HEK293 (cell line): ENCODE results near the gene FBXO10.

Source experiments
- CTCF ChIA-PET: fragments of 350-600 bp; formaldehyde crosslinking; extraction: SDS; loops from one replicate; lab custom pipeline; 2021; ENCODE audit warnings: antibody characterized with exemption; lab: Yijun Ruan, JAX
- POLR2A ChIA-PET: fragments of 300-600 bp; formaldehyde crosslinking; extraction: SDS; loops from one replicate; lab custom pipeline; 2020; ENCODE audit warnings: antibody characterized with exemption, inconsistent platforms; lab: Yijun Ruan, JAX
- H3K27ac ChIP-seq: fragments of 200-500 bp; sonication (Bioruptor generic); 2 replicates; pipeline ENCODE4 v1.5.1; 2014; ENCODE audit warnings: low read depth, low read length, control low read depth, inconsistent platforms; ENCODE audit errors: extremely low read depth
- H3K36me3 ChIP-seq, 2 experiments: fragments of 200-500 bp in 1 of 2; sonication (Bioruptor generic) in 1 of 2; 1 replicate in 1 of 2; 2 replicates in 1 of 2; pipeline ENCODE4 v1.5.1; 2014 to 2017; ENCODE audit warnings: inconsistent platforms in 2 of 2, low read length in 2 of 2; ENCODE audit not compliant: control insufficient read depth in 2 of 2, insufficient read depth in 1 of 2
- H3K4me1 ChIP-seq: fragments of 200-500 bp; sonication (Bioruptor generic); 2 replicates; pipeline ENCODE4 v1.5.1; 2014; ENCODE audit warnings: mild to moderate bottlenecking, low read length, inconsistent platforms; ENCODE audit not compliant: control insufficient read depth, insufficient read depth
- H3K4me3 ChIP-seq: 2 replicates; pipeline ENCODE4 v1.5.1; 2011; ENCODE audit warnings: low read depth, mild to moderate bottlenecking, control low read depth, low read length, moderate library complexity
- H3K9me3 ChIP-seq: fragments of 200-500 bp; sonication (Bioruptor generic); 2 replicates; pipeline ENCODE4 v1.5.1; 2014; ENCODE audit warnings: low read depth, low read length, inconsistent platforms; ENCODE audit not compliant: control insufficient read depth, insufficient read depth
- GLI2 ChIP-seq: fragments of 450-650 bp; formaldehyde crosslinking; IDR thresholded peaks from 2 replicates; pipeline ENCODE4; 2017; ENCODE audit warnings: missing biosample characterization, missing genetic modification characterization, low read depth, borderline replicate concordance
- INSM2 ChIP-seq: fragments of 450-650 bp; formaldehyde crosslinking; IDR thresholded peaks from 2 replicates; pipeline ENCODE4 v1.5.1; 2016; ENCODE audit warnings: missing biosample characterization, missing genetic modification characterization
- MYNN ChIP-seq: fragments of 450-650 bp; formaldehyde crosslinking; IDR thresholded peaks from 2 replicates; pipeline ENCODE4 v1.5.1; 2016; ENCODE audit warnings: missing biosample characterization, missing genetic modification characterization, borderline replicate concordance
- PRDM6 ChIP-seq: fragments of 450-650 bp; formaldehyde crosslinking; IDR thresholded peaks from 2 replicates; pipeline ENCODE4 v1.5.1; 2017; ENCODE audit warnings: missing biosample characterization, missing genetic modification characterization
- SCRT2 ChIP-seq: fragments of 450-650 bp; formaldehyde crosslinking; IDR thresholded peaks from 2 replicates; pipeline ENCODE4 v1.5.1; 2016; ENCODE audit warnings: missing biosample characterization, missing genetic modification characterization
- SETDB1 ChIP-seq: IDR thresholded peaks from one replicate; pipeline ENCODE4 v1.6.1; 2017; ENCODE audit warnings: mild to moderate bottlenecking, low read length, moderate library complexity, mixed read lengths; ENCODE audit not compliant: insufficient read length
- TRIM28 ChIP-seq: IDR thresholded peaks from 2 replicates; pipeline ENCODE4 v1.6.1; 2011; ENCODE audit warnings: low read length, control low read depth, borderline replicate concordance
- ZBTB21 ChIP-seq: fragments of 450-650 bp; formaldehyde crosslinking; IDR thresholded peaks from 2 replicates; pipeline ENCODE4 v1.5.1; 2017; ENCODE audit warnings: missing biosample characterization, missing genetic modification characterization
- ZNF146 ChIP-seq: fragments of 450-650 bp; formaldehyde crosslinking; IDR thresholded peaks from 2 replicates; pipeline ENCODE4 v1.5.1; 2016; ENCODE audit warnings: missing biosample characterization, missing genetic modification characterization
- ZNF155 ChIP-seq: fragments of 450-650 bp; formaldehyde crosslinking; IDR thresholded peaks from 2 replicates; pipeline ENCODE4 v1.5.1; 2016; ENCODE audit warnings: missing biosample characterization, missing genetic modification characterization
- ZNF174 ChIP-seq: fragments of 450-650 bp; formaldehyde crosslinking; IDR thresholded peaks from 2 replicates; pipeline ENCODE4 v1.5.0; 2017; ENCODE audit warnings: missing biosample characterization, mild to moderate bottlenecking, missing genetic modification characterization
- ZNF18 ChIP-seq: fragments of 450-650 bp; formaldehyde crosslinking; IDR thresholded peaks from 2 replicates; pipeline ENCODE4 v1.5.1; 2016; ENCODE audit warnings: missing biosample characterization, missing genetic modification characterization
- ZNF398 ChIP-seq: fragments of 450-650 bp; formaldehyde crosslinking; IDR thresholded peaks from 2 replicates; pipeline ENCODE4 v1.5.1; 2017; ENCODE audit warnings: missing biosample characterization, missing genetic modification characterization
- ZNF548 ChIP-seq: fragments of 450-650 bp; formaldehyde crosslinking; IDR thresholded peaks from 2 replicates; pipeline ENCODE4 v1.5.1; 2016; ENCODE audit warnings: missing biosample characterization, missing genetic modification characterization
- ZNF549 ChIP-seq: fragments of 450-650 bp; IDR thresholded peaks from 2 replicates; pipeline ENCODE4 v1.5.1; 2018; ENCODE audit warnings: missing biosample characterization, missing genetic modification characterization, mild to moderate bottlenecking, inconsistent platforms, moderate library complexity
- ZNF585B ChIP-seq: fragments of 450-650 bp; formaldehyde crosslinking; IDR thresholded peaks from 2 replicates; pipeline ENCODE4 v1.5.1; 2016; ENCODE audit warnings: missing biosample characterization, missing genetic modification characterization
- ZNF626 ChIP-seq: fragments of 450-650 bp; sonication (Bioruptor Pico); formaldehyde crosslinking; IDR thresholded peaks from 2 replicates; pipeline ENCODE4 v1.5.1; 2018; ENCODE audit warnings: missing biosample characterization, missing genetic modification characterization, inconsistent platforms
- ZNF654 ChIP-seq: fragments of 450-650 bp; formaldehyde crosslinking; IDR thresholded peaks from 2 replicates; pipeline ENCODE4 v1.5.1; 2016; ENCODE audit warnings: low read depth, missing biosample characterization, missing genetic modification characterization
- ZNF701 ChIP-seq: fragments of 450-650 bp; formaldehyde crosslinking; IDR thresholded peaks from 2 replicates; pipeline ENCODE4 v1.5.1; 2016; ENCODE audit warnings: missing biosample characterization, missing genetic modification characterization
- ZNF791 ChIP-seq: fragments of 450-650 bp; formaldehyde crosslinking; IDR thresholded peaks from 2 replicates; pipeline ENCODE4 v1.5.1; 2016; ENCODE audit warnings: missing biosample characterization, missing genetic modification characterization
- ZSCAN30 ChIP-seq: fragments of 450-650 bp; IDR thresholded peaks from 2 replicates; pipeline ENCODE4 v1.5.1; 2018; ENCODE audit warnings: missing biosample characterization, mild to moderate bottlenecking, missing genetic modification characterization, moderate library complexity
- TF ChIP-seq, protein P1 (sequence below): fragments of 450-650 bp; formaldehyde crosslinking; IDR thresholded peaks from 2 replicates; pipeline ENCODE4 v1.5.1; 2016; ENCODE audit warnings: missing biosample characterization, missing genetic modification characterization, low read depth

FBXO10 gene

DNA sequence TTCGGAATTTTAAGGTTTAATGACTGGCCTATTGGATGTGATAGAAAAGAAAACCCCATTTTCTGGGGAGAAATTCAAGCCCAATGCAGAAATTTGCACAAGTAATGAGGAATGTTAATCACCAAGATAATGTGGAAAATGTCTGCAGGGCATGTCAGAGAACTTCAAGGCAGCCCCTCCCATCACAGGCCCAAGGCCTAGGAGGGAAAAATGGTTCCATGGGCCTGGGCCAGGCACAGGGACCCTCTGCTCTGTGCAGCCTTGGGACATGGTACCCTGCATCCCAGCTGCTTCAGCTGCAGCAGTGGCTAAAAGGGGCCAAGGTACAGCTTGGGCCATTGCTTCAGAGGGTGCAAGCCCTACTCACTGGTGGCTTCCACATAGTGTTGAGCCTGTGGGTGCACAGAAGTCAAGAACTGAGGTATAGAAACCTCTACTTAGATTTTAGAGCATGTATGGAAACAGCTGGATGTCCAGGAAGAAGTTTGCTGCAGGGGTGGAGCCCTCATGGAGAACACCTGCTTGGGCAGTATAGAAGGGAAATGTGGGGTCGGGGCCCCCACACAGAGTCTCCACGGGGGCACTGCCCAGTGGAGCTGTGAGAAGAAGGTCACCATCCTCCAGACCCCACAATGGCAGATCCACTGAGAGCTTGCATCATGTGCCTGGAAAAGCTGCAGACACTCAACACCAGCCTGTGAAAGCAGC, 12.2 kb downstream of the FBXO10 start:
- Histone ChIP-seq H3K27ac (no peak overlapping the region), H3K4me1 (no peaks in the 10 kb centered on the region), H3K9me3 (no peaks in the 10 kb centered on the region), H3K4me3 (no peak overlapping the region), H3K36me3 (peaks cover 0 to 17% of the 10 kb centered on the region in 2 experiments; a peak in 1 of 3 replicates)
- ChIA-PET POLR2A (no interaction called here), CTCF (no interaction called here)
- TF ChIP-seq ZSCAN30 (tag by site-specific recombination) (no peak), GLI2 (no peak), MYNN (no peak), SETDB1 (peak; percentile 81), ZNF626 (0 out of 2 replicates have a peak, but pooled peaks have one; percentile 34), ZNF549 (tag by site-specific recombination) (no peak), SCRT2 (tag by site-specific recombination) (no peak), ZNF174 (tag by site-specific recombination) (no peak), ZNF146 (no peak), ZNF585B (tag by site-specific recombination) (peak; percentile 85), ZNF701 (no peak), ZBTB21 (tag by site-specific recombination) (no peak), ZNF654 (tag by site-specific recombination) (no peak), ZNF791 (tag by site-specific recombination) (no peak), PRDM6 (tag by site-specific recombination) (no peak), ZNF548 (no peak), ZNF155 (tag by site-specific recombination) (no peak), ZNF398 (tag by site-specific recombination) (no peak), TRIM28 (no peak), ZNF18 (tag by site-specific recombination) (no peak), INSM2 (tag by site-specific recombination) (no peak)
- TF ChIP-seq, protein P1, sequence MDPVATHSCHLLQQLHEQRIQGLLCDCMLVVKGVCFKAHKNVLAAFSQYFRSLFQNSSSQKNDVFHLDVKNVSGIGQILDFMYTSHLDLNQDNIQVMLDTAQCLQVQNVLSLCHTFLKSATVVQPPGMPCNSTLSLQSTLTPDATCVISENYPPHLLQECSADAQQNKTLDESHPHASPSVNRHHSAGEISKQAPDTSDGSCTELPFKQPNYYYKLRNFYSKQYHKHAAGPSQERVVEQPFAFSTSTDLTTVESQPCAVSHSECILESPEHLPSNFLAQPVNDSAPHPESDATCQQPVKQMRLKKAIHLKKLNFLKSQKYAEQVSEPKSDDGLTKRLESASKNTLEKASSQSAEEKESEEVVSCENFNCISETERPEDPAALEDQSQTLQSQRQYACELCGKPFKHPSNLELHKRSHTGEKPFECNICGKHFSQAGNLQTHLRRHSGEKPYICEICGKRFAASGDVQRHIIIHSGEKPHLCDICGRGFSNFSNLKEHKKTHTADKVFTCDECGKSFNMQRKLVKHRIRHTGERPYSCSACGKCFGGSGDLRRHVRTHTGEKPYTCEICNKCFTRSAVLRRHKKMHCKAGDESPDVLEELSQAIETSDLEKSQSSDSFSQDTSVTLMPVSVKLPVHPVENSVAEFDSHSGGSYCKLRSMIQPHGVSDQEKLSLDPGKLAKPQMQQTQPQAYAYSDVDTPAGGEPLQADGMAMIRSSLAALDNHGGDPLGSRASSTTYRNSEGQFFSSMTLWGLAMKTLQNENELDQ (tag by site-specific recombination) = no peak
